Endometrium (tissue), 2 donors: ENCODE measurements around the gene SELENOK.

ENCODE experiments used
- FAIRE-seq: peaks from 2 replicates; lab custom pipeline; 2012; peaks lifted over from hg19 to GRCh38; lab: Jason Lieb, UNC
- donor health status: control.
- donor health status: control.

The SELENOK gene

DNA sequence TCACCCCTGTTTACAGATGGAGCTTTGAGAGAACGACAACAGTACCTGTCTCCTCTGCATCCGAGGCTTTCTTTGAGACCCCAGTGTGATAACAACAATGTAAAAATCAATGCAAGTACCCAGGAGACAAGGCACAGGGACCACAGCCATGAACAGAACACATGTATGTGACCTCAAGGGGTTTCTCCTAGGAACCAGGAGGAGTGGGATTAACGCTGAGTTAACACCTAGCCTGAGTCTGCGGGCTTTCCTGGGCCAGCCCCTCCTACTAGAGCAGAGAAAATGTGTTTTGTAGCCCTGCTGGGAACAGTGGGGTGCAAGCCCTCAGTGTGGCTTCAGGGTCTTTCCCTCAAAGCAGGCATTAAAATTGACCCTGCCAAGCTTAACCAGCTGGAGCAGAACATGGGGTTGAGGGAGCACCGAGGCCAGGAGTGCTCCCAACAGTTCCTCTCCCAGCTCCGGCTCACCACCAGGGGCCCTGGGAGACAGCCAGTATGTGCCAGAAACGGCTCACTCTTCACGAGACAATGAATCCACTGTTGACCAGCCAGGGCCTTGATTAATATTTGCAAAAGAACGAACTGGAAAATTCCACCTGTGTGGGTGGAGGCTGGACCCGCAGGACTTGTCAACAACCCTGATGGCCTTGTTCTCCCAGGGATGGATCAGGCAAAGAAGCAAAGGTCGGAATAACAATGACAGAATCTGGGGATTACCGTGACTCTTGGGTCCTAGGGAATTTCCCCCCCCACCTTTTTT is 49.0 kb downstream of the SELENOK start:
- no peak for FAIRE-seq

DNA sequence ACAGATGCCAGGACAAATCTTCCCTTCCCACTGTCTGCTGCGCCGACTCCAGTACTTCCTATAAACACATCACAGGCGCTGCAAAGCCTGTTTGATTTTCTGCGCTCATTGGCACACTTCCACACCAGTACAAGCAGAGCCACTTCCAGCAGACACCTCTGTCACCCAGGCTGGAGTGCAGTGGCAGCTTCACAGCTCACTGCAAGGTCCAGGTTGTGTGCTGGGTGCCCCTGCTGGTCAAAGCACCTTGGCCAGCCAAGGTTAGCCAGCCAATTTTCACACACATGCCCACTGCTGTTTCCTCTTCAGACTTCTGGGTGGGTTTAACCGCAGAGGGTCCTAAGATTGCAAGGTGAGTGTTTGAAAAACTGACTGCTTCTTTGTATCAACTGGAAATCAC is 50.4 kb downstream of the SELENOK start:
- FAIRE-seq: no peak

GRCh38 chr3:53837331-53837730 is 54.3 kb downstream of the SELENOK start:
- no peak for FAIRE-seq

DNA sequence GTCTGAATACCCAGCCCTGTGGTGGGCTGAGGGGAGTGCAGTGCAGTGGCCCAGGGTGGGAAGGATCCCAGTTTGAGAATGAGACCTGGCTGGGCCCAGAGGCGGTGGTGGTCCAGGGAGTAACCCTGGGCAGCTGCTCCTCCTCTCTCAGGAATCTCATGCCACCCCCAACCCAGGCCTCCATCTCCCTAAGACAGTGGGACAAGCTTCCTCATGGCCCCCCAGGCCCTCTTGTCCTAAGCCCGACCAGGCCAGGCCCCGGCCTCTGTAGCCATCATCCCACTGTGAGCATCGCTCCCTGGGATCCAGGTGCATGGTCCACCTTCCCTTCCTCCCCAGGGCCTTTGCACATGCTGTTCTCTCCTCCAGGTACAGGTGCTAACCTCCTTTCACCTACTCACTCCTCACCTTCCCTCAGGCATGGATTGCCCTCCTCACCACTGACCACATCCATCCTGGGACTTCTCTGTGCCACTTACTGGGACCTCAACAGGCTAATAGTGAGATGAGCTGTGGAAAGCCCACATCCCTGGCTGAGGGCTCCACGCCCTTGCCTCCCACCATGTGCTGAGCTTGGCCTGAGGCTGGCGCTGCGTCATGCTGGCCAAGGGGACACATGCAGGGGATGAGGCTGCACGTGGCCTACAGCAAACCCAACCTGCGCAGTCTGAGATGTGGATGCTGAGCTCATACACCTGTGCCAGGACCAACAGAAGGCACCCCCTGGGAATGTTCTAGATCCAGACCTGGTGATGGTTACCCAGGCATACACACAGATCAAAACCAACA is 55.4 kb downstream of the SELENOK start:
- no peak for FAIRE-seq

- FAIRE-seq: no peak
Observed at GRCh38 chr3:53835257-53835656, 56.4 kb downstream of the SELENOK start.

- no peak for FAIRE-seq
Observed at GRCh38 chr3:53834429-53835095, 57.1 kb downstream of the SELENOK start.
